GM12878 (cell line): Measurements from ENCODE around the gene VSX1.

ENCODE experiments used
- BRCA1 ChIP-seq: IDR thresholded peaks from 2 replicates; pipeline ENCODE4 v1.6.1; 2011; ENCODE audit warnings: low read depth, low read length, improper control_type of control experiment
- EED ChIP-seq: sonication (generic); IDR thresholded peaks from 2 replicates; pipeline ENCODE4 v1.6.1; 2016; ENCODE audit warnings: antibody characterized with exemption, low read depth
- JUNB ChIP-seq: IDR thresholded peaks from 2 replicates; pipeline ENCODE4 v1.6.1; 2016; ENCODE audit warnings: antibody characterized with exemption, mild to moderate bottlenecking
- JUND ChIP-seq: IDR thresholded peaks from 2 replicates; pipeline ENCODE4 v1.6.1; 2012; ENCODE audit warnings: low read depth, mild to moderate bottlenecking, low read length, improper control_type of control experiment, moderate library complexity
- PKNOX1 ChIP-seq: fragments of 450-650 bp; IDR thresholded peaks from 2 replicates; pipeline ENCODE4 v1.6.1; 2016; ENCODE audit warnings: mild to moderate bottlenecking
- PML ChIP-seq: IDR thresholded peaks from 2 replicates; pipeline ENCODE4 v1.6.1; 2012; ENCODE audit warnings: low read length, inconsistent platforms
- POLR2A ChIP-seq: IDR thresholded peaks from 2 replicates; pipeline ENCODE4 v1.6.1; 2011; ENCODE audit warnings: low read depth, mild to moderate bottlenecking, low read length
- SMC3 ChIP-seq: IDR thresholded peaks from 2 replicates; pipeline ENCODE4 v1.6.1; 2011; ENCODE audit warnings: low read length, improper control_type of control experiment, borderline replicate concordance
- SPI1 ChIP-seq: IDR thresholded peaks from 2 replicates; pipeline ENCODE4 v1.6.1; 2011; ENCODE audit warnings: low read depth, mild to moderate bottlenecking, low read length, moderate library complexity, borderline replicate concordance; ENCODE audit not compliant: insufficient read depth
- TF ChIP-seq, protein P1 (sequence below), 3 experiments: IDR thresholded peaks in 2 of 3; conservative IDR thresholded peaks in 1 of 3; 2 replicates each; pipeline ENCODE4 v1.5.1; 2011; ENCODE audit warnings: low read depth in 3 of 3, low read length in 3 of 3, mild to moderate bottlenecking in 3 of 3, control low read depth in 2 of 3, moderate library complexity in 2 of 3, inconsistent platforms in 1 of 3, mixed read lengths in 1 of 3; ENCODE audit not compliant: control insufficient read depth in 2 of 3, insufficient read depth in 1 of 3; ENCODE audit errors: extremely low read depth in 1 of 3

GRCh38 chr20:25056690-25057233 is 25.2 kb downstream of the VSX1 start:
- TF ChIP-seq SPI1 (no peak), PML (no peak), PKNOX1 (no peak), JUND (no peak), JUNB (no peak), SMC3 (no peak), EED (no peak), POLR2A (no peak), BRCA1 (no peak)
- TF ChIP-seq, protein P1, sequence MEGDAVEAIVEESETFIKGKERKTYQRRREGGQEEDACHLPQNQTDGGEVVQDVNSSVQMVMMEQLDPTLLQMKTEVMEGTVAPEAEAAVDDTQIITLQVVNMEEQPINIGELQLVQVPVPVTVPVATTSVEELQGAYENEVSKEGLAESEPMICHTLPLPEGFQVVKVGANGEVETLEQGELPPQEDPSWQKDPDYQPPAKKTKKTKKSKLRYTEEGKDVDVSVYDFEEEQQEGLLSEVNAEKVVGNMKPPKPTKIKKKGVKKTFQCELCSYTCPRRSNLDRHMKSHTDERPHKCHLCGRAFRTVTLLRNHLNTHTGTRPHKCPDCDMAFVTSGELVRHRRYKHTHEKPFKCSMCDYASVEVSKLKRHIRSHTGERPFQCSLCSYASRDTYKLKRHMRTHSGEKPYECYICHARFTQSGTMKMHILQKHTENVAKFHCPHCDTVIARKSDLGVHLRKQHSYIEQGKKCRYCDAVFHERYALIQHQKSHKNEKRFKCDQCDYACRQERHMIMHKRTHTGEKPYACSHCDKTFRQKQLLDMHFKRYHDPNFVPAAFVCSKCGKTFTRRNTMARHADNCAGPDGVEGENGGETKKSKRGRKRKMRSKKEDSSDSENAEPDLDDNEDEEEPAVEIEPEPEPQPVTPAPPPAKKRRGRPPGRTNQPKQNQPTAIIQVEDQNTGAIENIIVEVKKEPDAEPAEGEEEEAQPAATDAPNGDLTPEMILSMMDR (IDR thresholded peaks at IDR 0.05 in 2 of 3, conservative IDR thresholded peaks at IDR 0.05 in 1 of 3; ENCODE audit: control insufficient read depth in 2 of 3, extremely low read depth in 1 of 3, insufficient read depth in 1 of 3, low read depth in 3 of 3, low read length in 3 of 3) = no peak
